ELR (cell line): ENCODE data around the gene CEACAM6.
"Not testable (repeated sequence)": the region's sequence is repeated elsewhere in the genome, so short reads cannot be mapped to it uniquely, and the experiment has no call there.

ENCODE experiments used
- DNase-seq: peaks from one replicate; pipeline ENCODE4 v3.0.0-alpha.2; 2015; ENCODE audit warnings: low read depth

The CEACAM6 gene

GRCh38 chr19:41748012-41748411 is 7.3 kb upstream of the CEACAM6 start:
- no peak for DNase-seq

GRCh38 chr19:41750248-41751134 is 4.8 kb upstream of the CEACAM6 start:
- DNase-seq: not testable (repeated sequence)

- DNase-seq: peak; percentile 48
Observed at GRCh38 chr19:41753159-41753558, 2.2 kb upstream of the CEACAM6 start.

GRCh38 chr19:41753936-41754529 is 1.3 kb upstream of the CEACAM6 start:
- peak; percentile 55 for DNase-seq

- DNase-seq: peak; percentile 43
Observed at GRCh38 chr19:41758846-41759245, 3.5 kb downstream of the CEACAM6 start.

- no peak for DNase-seq
Observed at GRCh38 chr19:41767115-41767514, 11.8 kb downstream of the CEACAM6 start.

- not testable (repeated sequence) for DNase-seq
Observed at GRCh38 chr19:41768105-41768504, 12.8 kb downstream of the CEACAM6 start.

- DNase-seq: no peak
Observed at GRCh38 chr19:41769608-41770007, 14.3 kb downstream of the CEACAM6 start.

- DNase-seq: no peak
Observed at GRCh38 chr19:41771410-41771809, 16.1 kb downstream of the CEACAM6 start.

GRCh38 chr19:41774515-41774980 is 19.2 kb downstream of the CEACAM6 start:
- no peak for DNase-seq

GRCh38 chr19:41776700-41777099 is 21.4 kb downstream of the CEACAM6 start:
- DNase-seq: no peak

GRCh38 chr19:41783612-41784011 is 28.3 kb downstream of the CEACAM6 start:
- no peak for DNase-seq

- no peak for DNase-seq
Observed at GRCh38 chr19:41784312-41784711, 29.0 kb downstream of the CEACAM6 start.

GRCh38 chr19:41784743-41785142 is 29.4 kb downstream of the CEACAM6 start:
- DNase-seq: no peak

GRCh38 chr19:41785653-41786052 is 30.3 kb downstream of the CEACAM6 start:
- DNase-seq: peak; percentile 70

- DNase-seq: no peak
Observed at GRCh38 chr19:41787055-41787454, 31.7 kb downstream of the CEACAM6 start.

- DNase-seq: not testable (repeated sequence)
Observed at GRCh38 chr19:41788518-41788917, 33.2 kb downstream of the CEACAM6 start.

- not testable (repeated sequence) for DNase-seq
Observed at GRCh38 chr19:41789053-41789452, 33.7 kb downstream of the CEACAM6 start.

- peak; percentile 49 for DNase-seq
Observed at GRCh38 chr19:41792513-41793413, 37.4 kb downstream of the CEACAM6 start.

- no peak for DNase-seq
Observed at GRCh38 chr19:41793414-41793727, 38.0 kb downstream of the CEACAM6 start.

- DNase-seq: peak; percentile 59
Observed at GRCh38 chr19:41795031-41795461, 39.7 kb downstream of the CEACAM6 start.

- no peak for DNase-seq
Observed at GRCh38 chr19:41796362-41796761, 41.0 kb downstream of the CEACAM6 start, which contains the start of gene CEACAM3. Gene CEACAM3, plus strand, starts transcription at chr19:41796587. Its CDS starts 91 bp downstream, at chr19:41796678.
